Body of pancreas (tissue), 4 donors: ENCODE results near the gene GNB1L. TPM values are rescaled to one million over a fixed set of nuclear protein-coding genes. Genes with fewer than 3 reads are reported as not detected.

Experiments
- ATAC-seq: fragments of 150-250 bp; one replicate; pipeline ENCODE4 v1.9.1; 2016
- DNase-seq, 4 donors: peaks; one replicate each; pipeline ENCODE4 v3.0.0-alpha.2; 2019
- H3K27ac ChIP-seq, 4 donors: fragments of 200-600 bp; sonication (generic); 1 replicate in 3 of 4; 2 replicates in 1 of 4; pipeline versions ENCODE4 v1.5.1 to v1.6.1; 2016 to 2019; ENCODE audit warnings: mild to moderate bottlenecking in 1 of 4, mixed read lengths in 1 of 4, moderate library complexity in 1 of 4
- H3K27me3 ChIP-seq, 2 donors: fragments of 200-600 bp; sonication (generic); one replicate each; pipeline ENCODE4 v1.6.0; 2016; ENCODE audit warnings: mild to moderate bottlenecking in 1 of 2
- H3K36me3 ChIP-seq, 2 donors: fragments of 200-600 bp; sonication (generic); replicated peaks in 1 of 2; 2 replicates each; pipeline ENCODE4 v1.5.1; 2016; ENCODE audit warnings: low read depth in 2 of 2; ENCODE audit not compliant: insufficient read depth in 1 of 2
- H3K4me1 ChIP-seq: fragments of 200-600 bp; sonication (generic); one replicate; pipeline ENCODE4 v1.6.0; 2016
- H3K4me3 ChIP-seq, 2 donors: fragments of 200-600 bp; sonication (generic); 1 replicate in 1 of 2; 2 replicates in 1 of 2; pipeline ENCODE4 v1.5.1; 2016 to 2019
- H3K9me3 ChIP-seq, 3 donors: fragments of 200-600 bp; sonication (generic); 1 replicate in 2 of 3; 2 replicates in 1 of 3; pipeline ENCODE4 v1.5.1; 2016
- POLR2A ChIP-seq, 3 donors: fragments of 450-650 bp; IDR thresholded peaks; one replicate each; pipeline ENCODE4 v1.6.1; 2016; ENCODE audit warnings: antibody characterized with exemption in 3 of 3, mild to moderate bottlenecking in 2 of 3
- WGBS, 2 donors: methylation state at CpG; one replicate each; pipeline ENCODE4 v1.1.5; 2017; 5-methylcytosine and 5-hydroxymethylcytosine counted together
- intact Hi-C: fragments of 100-400 bp; cut with DNase I; formaldehyde crosslinking; loops from one replicate; pipeline ENCODE4 v1.15.1; 2023
- total RNA-seq, 2 donors: library from RNA; depleted of rRNA; stranded (reverse); fragments of >200 nt; gene quantifications; one replicate each; pipeline ENCODE4 v1.1.0, GENCODE V29; 2016
- TF ChIP-seq, protein P1 (sequence below), 7 experiments: fragments of 450-650 bp in 4 of 7; fragments of 200-600 bp in 3 of 7; sonication (generic) in 3 of 7; IDR thresholded peaks; one replicate each; pipeline ENCODE4 v1.5.1; 2016 to 2019; ENCODE audit warnings: antibody characterized with exemption in 7 of 7

Gene GNB1L
- total RNA-seq, 2 donors from 2014 or later, result 1.3 to 3.3 TPM

DNA sequence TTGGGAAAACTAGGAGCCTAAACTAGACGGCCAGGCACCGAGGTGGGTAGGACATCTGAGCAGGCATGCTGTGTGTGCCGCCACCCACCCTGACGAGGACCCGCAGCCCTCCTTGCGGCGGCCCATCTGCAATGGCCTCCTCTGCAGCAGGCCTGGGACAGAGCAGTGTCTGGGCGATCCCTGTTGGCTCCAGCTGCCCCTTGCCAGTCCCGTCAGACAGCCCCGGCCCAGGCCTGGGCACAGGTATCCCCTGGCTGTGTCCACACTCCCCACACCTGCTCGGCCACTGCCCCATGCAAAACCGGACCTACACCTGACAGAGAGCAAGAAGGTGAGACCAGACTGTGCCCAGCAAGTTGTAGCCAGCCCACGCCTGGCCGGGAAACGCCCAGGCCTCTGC lies 38.7 kb upstream of the GNB1L start:
- H3K4me3 ChIP-seq, result no peak overlapping the region
- 73 to 87% methylated on average over 3 to 15 of the region's 15 CpGs for WGBS, 2 donors
- H3K27me3 ChIP-seq, result no peaks in the 10 kb centered on the region
- no peaks in the 10 kb centered on the region for H3K9me3 ChIP-seq
- H3K36me3 ChIP-seq, result peaks cover 0 to 1% of the 10 kb centered on the region in 2 donors
- H3K4me1 ChIP-seq, result no peaks in the 10 kb centered on the region
- ATAC-seq (no peak), DNase-seq (no peak)
- H3K27ac ChIP-seq, result no peak overlapping the region
- intact Hi-C loops, result no loop called here
- TF ChIP-seq POLR2A (IDR thresholded peaks at IDR 0.05), result no peak
- TF ChIP-seq, protein P1, sequence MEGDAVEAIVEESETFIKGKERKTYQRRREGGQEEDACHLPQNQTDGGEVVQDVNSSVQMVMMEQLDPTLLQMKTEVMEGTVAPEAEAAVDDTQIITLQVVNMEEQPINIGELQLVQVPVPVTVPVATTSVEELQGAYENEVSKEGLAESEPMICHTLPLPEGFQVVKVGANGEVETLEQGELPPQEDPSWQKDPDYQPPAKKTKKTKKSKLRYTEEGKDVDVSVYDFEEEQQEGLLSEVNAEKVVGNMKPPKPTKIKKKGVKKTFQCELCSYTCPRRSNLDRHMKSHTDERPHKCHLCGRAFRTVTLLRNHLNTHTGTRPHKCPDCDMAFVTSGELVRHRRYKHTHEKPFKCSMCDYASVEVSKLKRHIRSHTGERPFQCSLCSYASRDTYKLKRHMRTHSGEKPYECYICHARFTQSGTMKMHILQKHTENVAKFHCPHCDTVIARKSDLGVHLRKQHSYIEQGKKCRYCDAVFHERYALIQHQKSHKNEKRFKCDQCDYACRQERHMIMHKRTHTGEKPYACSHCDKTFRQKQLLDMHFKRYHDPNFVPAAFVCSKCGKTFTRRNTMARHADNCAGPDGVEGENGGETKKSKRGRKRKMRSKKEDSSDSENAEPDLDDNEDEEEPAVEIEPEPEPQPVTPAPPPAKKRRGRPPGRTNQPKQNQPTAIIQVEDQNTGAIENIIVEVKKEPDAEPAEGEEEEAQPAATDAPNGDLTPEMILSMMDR (IDR thresholded peaks at IDR 0.05), result no peak

DNA sequence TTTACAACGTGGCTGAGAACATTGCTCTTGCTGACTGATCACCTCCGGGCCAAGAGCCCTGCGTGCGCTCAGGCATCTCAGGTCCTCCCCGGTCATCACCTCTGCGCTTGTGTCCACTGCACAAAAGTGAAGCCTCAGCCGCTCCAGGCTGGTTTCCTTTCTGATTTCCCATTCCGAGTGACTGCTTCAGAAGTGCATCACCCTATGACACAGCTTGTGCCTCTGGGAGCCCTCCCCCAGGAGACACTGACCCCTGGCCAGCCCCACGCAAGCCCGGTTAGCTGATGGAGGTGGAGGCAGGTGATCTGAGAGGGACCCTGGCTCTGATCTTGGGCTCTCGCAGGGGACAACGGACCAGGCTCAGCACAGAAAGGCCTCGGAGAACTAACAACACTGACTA lies 38.3 kb upstream of the GNB1L start:
- TF ChIP-seq, protein P1 (IDR thresholded peaks at IDR 0.05), result no peak
- TF ChIP-seq POLR2A (IDR thresholded peaks at IDR 0.05), result no peak
- ATAC-seq (no peak), DNase-seq (no peak)
- Histone ChIP-seq H3K36me3 (peaks cover 0 to 1% of the 10 kb centered on the region in 2 donors), H3K4me3 (no peak overlapping the region), H3K4me1 (no peaks in the 10 kb centered on the region), H3K9me3 (no peaks in the 10 kb centered on the region), H3K27me3 (no peaks in the 10 kb centered on the region), H3K27ac (no peak overlapping the region)
- intact Hi-C loops, result no loop called here
- 82 to 89% methylated on average over 13 of the region's 13 CpGs for WGBS, 2 donors

DNA sequence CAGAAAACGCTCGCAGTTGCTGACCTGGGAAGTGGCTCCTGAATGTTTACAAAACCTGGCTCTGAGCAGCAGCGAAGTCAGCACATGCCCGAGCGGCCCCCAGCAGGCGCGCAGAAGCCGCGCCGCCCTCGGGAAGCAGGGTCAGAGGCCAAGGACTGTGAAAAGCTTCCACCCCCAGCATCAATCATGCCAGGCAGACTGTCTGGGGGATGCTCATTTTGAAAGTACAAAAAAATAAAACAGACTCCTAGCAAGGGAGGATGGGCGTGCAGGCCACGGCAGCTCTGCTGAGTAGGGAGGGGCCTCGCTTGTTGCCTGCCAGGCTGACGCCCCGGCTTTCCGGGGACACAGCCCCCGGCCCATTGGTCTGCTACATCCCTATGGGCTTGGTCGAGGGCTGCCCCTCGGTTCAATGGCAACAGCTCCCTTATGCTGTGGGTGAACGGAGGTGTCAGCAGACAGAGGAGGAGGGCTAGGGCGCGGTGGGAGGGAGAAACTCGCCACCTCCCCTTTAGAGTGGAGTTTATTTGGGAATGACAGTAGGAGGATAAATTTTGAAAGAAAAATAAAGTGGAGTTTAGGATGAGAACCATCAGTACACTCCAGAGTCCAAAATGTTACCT lies 37.7 kb upstream of the GNB1L start:
- H3K27ac ChIP-seq, result peak overlapping the region in 1 of 4 donors; percentile 29
- H3K4me1 ChIP-seq, result no peaks in the 10 kb centered on the region
- H3K9me3 ChIP-seq, result no peaks in the 10 kb centered on the region
- intact Hi-C loops, result no loop called here
- DNase-seq, result no peak
- peaks cover 0 to 1% of the 10 kb centered on the region in 2 donors for H3K36me3 ChIP-seq
- H3K4me3 ChIP-seq, result no peak overlapping the region
- TF ChIP-seq, protein P1 (IDR thresholded peaks at IDR 0.05), result no peak
- TF ChIP-seq POLR2A (IDR thresholded peaks at IDR 0.05), result no peak
- no peaks in the 10 kb centered on the region for H3K27me3 ChIP-seq
- 70 to 73% methylated on average over 23 to 24 of the region's 24 CpGs for WGBS, 2 donors
- no peak for ATAC-seq

DNA sequence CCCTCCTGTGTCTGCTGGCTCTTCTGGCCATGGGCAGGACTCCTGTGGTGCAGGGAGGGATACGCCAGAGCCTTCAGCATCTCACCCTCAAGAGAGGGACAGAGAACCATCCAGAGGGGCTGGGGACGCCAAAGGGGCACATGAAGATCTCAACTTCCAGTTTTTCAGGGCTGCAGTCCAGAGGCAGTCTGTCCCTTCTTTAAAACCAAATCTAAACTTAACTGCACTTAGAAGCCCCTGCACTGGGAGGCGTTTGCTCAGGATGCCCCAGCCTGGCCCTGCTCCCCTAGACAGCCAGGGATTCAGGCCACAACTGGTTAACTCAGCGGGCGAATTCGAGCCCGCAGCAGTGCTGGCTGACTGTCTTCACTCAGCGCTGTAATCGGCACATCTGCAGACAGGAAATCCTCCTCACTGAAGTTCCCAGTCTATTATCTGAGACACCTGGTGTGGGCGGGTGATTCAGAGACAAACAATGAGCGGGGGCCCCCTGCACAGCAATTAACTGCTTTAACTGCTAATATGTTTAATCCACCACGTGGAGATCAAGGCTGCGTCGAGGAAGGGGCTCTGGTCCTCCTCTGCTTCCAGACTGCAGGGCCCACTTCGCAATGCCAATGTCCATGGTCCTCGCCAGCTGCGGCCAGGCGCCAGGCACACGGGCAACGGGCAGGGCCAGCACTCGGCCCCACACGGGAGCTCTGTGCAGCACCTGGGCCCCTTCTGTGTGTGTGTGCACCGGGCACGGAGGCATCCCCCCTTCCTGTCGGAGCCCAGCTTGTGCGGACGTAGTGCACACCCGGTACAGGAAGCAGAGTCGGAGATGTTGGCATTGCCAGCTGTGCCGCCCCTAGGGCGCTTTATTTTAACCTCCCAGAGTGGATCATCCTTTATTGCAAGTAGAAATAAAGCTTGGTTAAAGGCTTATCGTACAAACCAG lies 36.9 kb upstream of the GNB1L start:
- Histone ChIP-seq H3K36me3 (peaks cover 0 to 1% of the 10 kb centered on the region in 2 donors), H3K27me3 (no peaks in the 10 kb centered on the region), H3K9me3 (no peaks in the 10 kb centered on the region), H3K4me3 (no peak overlapping the region), H3K4me1 (no peaks in the 10 kb centered on the region), H3K27ac (peak overlapping the region in 1 of 4 donors; percentile 29)
- 53 to 60% methylated on average over 9 to 32 of the region's 32 CpGs for WGBS, 2 donors
- TF ChIP-seq POLR2A (IDR thresholded peaks at IDR 0.05), result no peak
- TF ChIP-seq, protein P1 (IDR thresholded peaks at IDR 0.05), result no peak
- peak in 1 of 4 donors; percentile 25 for DNase-seq
- intact Hi-C loops, result no loop called here
- no peak for ATAC-seq
